ENCODE data around the gene OR52H1.

The OR52H1 gene

DNA sequence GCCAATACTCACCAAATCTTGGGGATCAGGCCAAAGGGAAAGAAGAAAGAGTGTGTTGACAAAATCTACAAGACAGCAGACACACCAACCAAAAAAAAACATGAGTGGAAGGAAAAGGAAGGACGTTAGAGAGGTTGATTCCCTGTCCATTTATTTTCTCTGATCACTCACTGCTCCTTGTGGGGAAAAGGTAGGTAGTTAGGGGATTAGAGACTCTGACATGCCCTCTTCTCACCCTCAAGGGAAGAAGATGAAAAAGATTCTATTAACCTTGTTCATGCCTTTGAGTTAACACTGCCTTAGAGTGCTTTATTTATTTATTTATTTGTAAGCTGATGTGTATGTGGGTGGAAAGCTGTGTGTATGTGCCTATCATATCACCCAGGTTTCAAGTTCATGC, at the start of gene OR52H1:
Gene OR52H1 (minus strand): TSS at position 101 of the 400 bp plus-strand sequence. CDS start 3,035 bp downstream, outside the sequence.
- Histone ChIP-seq H3K9me2 (ENCODE audit: low read depth, low read length) (no peaks in the 10 kb centered on the region), H3K9ac (ENCODE audit: low read length) (no peak within 1 kb of the TSS), H3K9me3 (ENCODE audit: low read length) (no peaks in the 10 kb centered on the region), H3K4me3 (ENCODE audit: low read depth, low read length, poor library complexity, severe bottlenecking) (no peak within 1 kb of the TSS), H3K4me2 (ENCODE audit: low read length) (no peak within 1 kb of the TSS), H3K36me3 (ENCODE audit: insufficient read depth, low read length) (no peaks in the 10 kb centered on the region), H3K79me2 (ENCODE audit: insufficient read depth, low read length) (no peaks in the 10 kb centered on the region), H4K20me1 (ENCODE audit: insufficient read depth, low read length) (no peaks in the 10 kb centered on the region; the same call in 1 of the 2 replicates), H3K27me3 (ENCODE audit: insufficient read depth, low read length) (no peaks in the 10 kb centered on the region), H2AFZ (ENCODE audit: low read length) (no peak within 1 kb of the TSS), H3K4me1 (ENCODE audit: insufficient read depth, low read length, severe bottlenecking) (no peaks in the 10 kb centered on the region), H3K27ac (ENCODE audit: low read depth, low read length, poor library complexity, severe bottlenecking) (no peak within 1 kb of the TSS), H3F3A (ENCODE audit: insufficient read depth, low read length) (no peaks in the 10 kb centered on the region)
- TF ChIP-seq, protein P1, sequence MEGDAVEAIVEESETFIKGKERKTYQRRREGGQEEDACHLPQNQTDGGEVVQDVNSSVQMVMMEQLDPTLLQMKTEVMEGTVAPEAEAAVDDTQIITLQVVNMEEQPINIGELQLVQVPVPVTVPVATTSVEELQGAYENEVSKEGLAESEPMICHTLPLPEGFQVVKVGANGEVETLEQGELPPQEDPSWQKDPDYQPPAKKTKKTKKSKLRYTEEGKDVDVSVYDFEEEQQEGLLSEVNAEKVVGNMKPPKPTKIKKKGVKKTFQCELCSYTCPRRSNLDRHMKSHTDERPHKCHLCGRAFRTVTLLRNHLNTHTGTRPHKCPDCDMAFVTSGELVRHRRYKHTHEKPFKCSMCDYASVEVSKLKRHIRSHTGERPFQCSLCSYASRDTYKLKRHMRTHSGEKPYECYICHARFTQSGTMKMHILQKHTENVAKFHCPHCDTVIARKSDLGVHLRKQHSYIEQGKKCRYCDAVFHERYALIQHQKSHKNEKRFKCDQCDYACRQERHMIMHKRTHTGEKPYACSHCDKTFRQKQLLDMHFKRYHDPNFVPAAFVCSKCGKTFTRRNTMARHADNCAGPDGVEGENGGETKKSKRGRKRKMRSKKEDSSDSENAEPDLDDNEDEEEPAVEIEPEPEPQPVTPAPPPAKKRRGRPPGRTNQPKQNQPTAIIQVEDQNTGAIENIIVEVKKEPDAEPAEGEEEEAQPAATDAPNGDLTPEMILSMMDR (IDR thresholded peaks at IDR 0.05; ENCODE audit: low read length) = no peak
- no peak for TF ChIP-seq EZH2 (IDR thresholded peaks at IDR 0.05; ENCODE audit: borderline replicate concordance, low read length)

DNA sequence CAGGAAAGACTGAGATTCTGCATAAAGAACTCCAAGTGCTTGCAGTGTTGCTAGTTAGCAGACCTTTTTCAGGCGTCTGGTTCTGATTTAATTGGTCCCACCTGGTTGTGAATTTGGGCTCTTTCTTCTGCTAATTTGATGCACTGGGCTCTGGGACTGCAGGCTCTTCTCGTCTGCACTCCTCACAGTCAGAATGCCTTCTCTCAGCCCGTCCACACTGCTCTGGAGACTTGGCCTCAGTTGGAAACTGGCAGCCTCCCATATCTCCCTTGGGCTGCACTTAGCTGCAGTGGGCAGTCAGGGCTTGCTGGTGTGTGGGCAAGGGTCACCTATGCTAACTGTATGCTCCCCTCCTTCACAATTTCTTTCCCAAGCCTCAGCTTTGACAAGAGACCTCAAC, 49.6 kb upstream of the OR52H1 start:
- Histone ChIP-seq H3K36me3 (ENCODE audit: insufficient read depth, low read length) (no peaks in the 10 kb centered on the region), H3K9me3 (ENCODE audit: low read length) (no peaks in the 10 kb centered on the region), H3K4me2 (ENCODE audit: low read length) (no peak overlapping the region), H3K79me2 (ENCODE audit: insufficient read depth, low read length) (no peaks in the 10 kb centered on the region), H3K9ac (ENCODE audit: low read length) (no peak overlapping the region), H3K4me1 (ENCODE audit: insufficient read depth, low read length, severe bottlenecking) (no peaks in the 10 kb centered on the region), H3K27me3 (ENCODE audit: insufficient read depth, low read length) (no peaks in the 10 kb centered on the region), H2AFZ (ENCODE audit: low read length) (no peak overlapping the region), H4K20me1 (ENCODE audit: insufficient read depth, low read length) (no peaks in the 10 kb centered on the region), H3K9me2 (ENCODE audit: low read depth, low read length) (no peaks in the 10 kb centered on the region), H3K27ac (ENCODE audit: low read depth, low read length, poor library complexity, severe bottlenecking) (no peak overlapping the region), H3K4me3 (ENCODE audit: low read depth, low read length, poor library complexity, severe bottlenecking) (no peak overlapping the region), H3F3A (ENCODE audit: insufficient read depth, low read length) (no peaks in the 10 kb centered on the region)
- TF ChIP-seq EZH2 (IDR thresholded peaks at IDR 0.05; ENCODE audit: borderline replicate concordance, low read length) = no peak
- TF ChIP-seq, protein P1 (IDR thresholded peaks at IDR 0.05; ENCODE audit: low read length) = no peak

DNA sequence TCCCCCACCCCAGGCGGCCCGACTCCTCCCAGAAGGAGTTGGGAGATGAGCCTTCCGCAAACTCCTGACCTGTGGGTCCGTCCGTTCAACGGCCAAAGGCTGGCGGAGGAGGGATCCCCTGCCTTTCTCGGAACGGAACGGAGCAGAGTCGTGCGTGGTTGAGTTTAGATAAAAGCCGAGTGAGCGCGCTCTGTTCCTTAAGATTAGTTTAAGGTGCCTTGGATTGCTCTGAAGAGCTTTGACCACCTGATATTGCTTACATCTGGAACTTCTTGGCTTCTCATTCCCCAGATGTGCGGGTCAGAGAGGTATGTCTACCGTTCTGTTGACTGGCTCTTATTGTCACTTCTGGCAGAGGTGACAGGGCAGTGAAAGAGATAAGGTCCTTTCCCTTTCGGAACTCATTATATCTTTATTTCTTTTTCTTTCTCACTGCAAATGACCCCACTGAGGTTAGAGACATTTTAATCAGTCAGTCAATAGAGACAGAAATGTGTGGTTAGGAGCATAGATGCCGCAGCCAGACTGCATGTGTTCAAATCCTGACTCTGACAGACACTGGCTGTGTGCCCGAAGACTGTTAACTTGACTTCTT, 48.4 kb upstream of the OR52H1 start, which contains the start of gene TRIM6:
Gene TRIM6 (plus strand): TSS at position 31 of the 595 bp plus-strand sequence. CDS start 261 bp downstream, at position 292.
- no peaks in the 10 kb centered on the region for H3K9me2 ChIP-seq (ENCODE audit: low read depth, low read length)
- H4K20me1 ChIP-seq (ENCODE audit: insufficient read depth, low read length) = no peaks in the 10 kb centered on the region
- H3K4me1 ChIP-seq (ENCODE audit: insufficient read depth, low read length, severe bottlenecking) = no peaks in the 10 kb centered on the region
- H3K27ac ChIP-seq (ENCODE audit: low read depth, low read length, poor library complexity, severe bottlenecking) = no peak within 1 kb of the TSS
- no peaks in the 10 kb centered on the region for H3F3A ChIP-seq (ENCODE audit: insufficient read depth, low read length)
- H3K79me2 ChIP-seq (ENCODE audit: insufficient read depth, low read length) = no peaks in the 10 kb centered on the region
- H3K27me3 ChIP-seq (ENCODE audit: insufficient read depth, low read length) = no peaks in the 10 kb centered on the region
- no peak within 1 kb of the TSS for H3K4me3 ChIP-seq (ENCODE audit: low read depth, low read length, poor library complexity, severe bottlenecking)
- H3K4me2 ChIP-seq (ENCODE audit: low read length) = no peak within 1 kb of the TSS
- H2AFZ ChIP-seq (ENCODE audit: low read length) = no peak within 1 kb of the TSS
- TF ChIP-seq, protein P1 (IDR thresholded peaks at IDR 0.05; ENCODE audit: low read length) = no peak
- no peak for TF ChIP-seq EZH2 (IDR thresholded peaks at IDR 0.05; ENCODE audit: borderline replicate concordance, low read length)
- H3K9ac ChIP-seq (ENCODE audit: low read length) = no peak within 1 kb of the TSS
- no peaks in the 10 kb centered on the region for H3K36me3 ChIP-seq (ENCODE audit: insufficient read depth, low read length)
- H3K9me3 ChIP-seq (ENCODE audit: low read length) = no peaks in the 10 kb centered on the region
